Measurements from ENCODE around the gene EIF3L. TPM values are rescaled to one million over a fixed set of nuclear protein-coding genes. Genes with fewer than 3 reads are reported as not detected.

EIF3L gene
- total RNA-seq, result 325 and 326 TPM in 2 replicates

DNA sequence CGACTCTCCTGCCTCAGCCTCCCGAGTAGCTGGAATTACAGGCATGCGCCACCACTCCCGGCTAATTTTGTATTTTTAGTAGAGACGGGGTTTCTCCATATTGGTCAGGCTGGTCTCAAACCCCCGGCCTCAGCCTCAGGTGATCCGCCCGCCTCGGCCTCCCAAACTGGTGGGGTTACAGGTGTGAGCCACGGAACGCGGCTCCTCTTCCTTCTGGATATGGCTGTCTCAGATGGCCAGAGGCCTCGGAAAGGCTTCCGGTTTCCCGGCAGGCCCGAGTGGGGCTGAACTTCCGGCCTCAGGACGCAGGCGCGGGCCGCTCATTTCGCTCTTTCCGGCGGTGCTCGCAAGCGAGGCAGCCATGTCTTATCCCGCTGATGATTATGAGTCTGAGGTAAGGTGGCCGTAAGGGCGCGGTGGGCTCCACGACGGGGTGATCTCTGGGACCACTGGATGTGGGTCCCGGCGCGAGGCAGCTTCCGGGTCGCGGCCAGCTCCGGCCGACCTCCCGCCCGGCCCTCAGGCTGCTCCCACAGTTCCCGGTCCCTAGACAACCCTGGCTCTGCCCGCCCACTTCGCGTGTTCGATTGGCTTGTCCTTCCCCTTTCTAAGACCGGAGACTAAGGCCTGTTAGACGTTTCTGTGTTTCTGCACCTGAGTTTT, at the start of gene EIF3L:
Gene EIF3L (plus strand): TSS at position 331 of the 663 bp plus-strand sequence. CDS start 31 bp downstream, at position 362.

DNA sequence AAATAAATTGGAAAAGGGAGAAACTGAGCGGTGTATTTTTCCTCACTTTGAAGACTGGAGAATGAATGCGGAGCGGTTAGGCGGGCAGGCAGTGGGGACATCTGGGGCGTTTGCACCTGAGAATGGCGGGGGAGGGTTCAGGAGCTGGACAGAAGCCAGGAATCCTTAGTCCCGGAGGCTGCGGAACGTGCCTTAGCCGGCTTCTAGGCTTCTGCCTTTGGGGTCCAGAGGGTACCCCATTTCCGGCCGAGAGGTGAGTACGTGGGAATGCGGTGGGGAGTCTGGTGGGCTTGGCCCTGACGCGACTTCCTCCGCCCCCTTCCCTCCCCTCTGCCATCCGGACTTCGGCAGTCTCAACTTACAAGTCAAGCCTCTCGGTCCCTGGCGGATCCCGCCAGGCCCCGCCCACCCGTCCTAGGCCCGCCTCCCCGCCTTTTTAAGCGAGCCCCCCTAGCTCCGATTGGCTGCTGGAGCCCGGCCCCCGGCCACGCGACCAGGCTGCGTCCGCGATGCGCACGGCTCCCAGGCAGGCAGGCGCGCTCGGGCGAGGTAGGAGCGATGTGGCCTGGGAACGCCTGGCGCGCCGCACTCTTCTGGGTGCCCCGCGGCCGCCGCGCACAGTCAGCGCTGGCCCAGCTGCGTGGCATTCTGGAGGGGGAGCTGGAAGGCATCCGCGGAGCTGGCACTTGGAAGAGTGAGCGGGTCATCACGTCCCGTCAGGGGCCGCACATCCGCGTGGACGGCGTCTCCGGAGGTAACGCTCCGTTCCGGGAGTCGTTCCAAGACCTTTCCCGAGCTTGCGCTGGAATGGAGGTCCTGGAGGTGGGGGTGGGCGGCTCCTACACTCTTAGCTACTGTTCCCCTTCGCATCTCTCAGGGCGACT, 41.6 kb upstream of the EIF3L start, which contains the start of gene GCAT:
Gene GCAT (plus strand): TSS at position 525 of the 884 bp plus-strand sequence. CDS start 34 bp downstream, at position 559.

DNA sequence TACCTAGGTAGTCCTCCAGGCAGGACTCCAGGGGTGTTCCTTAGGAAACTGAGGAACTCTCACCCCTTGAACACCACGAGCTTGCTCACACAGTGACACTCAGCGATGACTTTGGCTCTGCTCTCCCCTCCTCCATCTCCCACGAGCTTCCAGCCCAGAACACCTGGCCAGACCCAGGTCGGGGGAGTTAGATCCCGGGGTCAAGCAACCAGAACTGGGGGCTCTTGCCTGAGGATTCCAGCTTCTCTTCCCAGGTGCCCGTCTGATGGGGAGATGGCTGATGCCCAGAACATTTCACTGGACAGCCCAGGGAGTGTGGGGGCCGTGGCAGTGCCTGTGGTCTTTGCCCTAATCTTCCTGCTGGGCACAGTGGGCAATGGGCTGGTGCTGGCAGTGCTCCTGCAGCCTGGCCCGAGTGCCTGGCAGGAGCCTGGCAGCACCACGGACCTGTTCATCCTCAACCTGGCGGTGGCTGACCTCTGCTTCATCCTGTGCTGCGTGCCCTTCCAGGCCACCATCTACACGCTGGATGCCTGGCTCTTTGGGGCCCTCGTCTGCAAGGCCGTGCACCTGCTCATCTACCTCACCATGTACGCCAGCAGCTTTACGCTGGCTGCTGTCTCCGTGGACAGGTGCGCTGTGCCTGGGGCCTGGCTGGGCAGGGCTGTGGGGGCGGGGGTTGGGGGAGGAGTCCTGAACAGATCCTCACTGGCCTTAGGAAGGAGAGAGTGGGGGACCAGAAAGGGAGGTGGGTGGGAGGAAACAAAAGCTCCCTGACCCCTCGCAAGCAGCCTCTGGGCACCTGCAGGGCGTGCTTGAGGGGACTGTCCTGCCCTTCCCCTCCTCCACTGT, 25.9 kb upstream of the EIF3L start, which contains the start of gene GALR3:
Gene GALR3 (plus strand): TSS at position 249 of the 852 bp plus-strand sequence. CDS start 25 bp downstream, at position 274.

DNA sequence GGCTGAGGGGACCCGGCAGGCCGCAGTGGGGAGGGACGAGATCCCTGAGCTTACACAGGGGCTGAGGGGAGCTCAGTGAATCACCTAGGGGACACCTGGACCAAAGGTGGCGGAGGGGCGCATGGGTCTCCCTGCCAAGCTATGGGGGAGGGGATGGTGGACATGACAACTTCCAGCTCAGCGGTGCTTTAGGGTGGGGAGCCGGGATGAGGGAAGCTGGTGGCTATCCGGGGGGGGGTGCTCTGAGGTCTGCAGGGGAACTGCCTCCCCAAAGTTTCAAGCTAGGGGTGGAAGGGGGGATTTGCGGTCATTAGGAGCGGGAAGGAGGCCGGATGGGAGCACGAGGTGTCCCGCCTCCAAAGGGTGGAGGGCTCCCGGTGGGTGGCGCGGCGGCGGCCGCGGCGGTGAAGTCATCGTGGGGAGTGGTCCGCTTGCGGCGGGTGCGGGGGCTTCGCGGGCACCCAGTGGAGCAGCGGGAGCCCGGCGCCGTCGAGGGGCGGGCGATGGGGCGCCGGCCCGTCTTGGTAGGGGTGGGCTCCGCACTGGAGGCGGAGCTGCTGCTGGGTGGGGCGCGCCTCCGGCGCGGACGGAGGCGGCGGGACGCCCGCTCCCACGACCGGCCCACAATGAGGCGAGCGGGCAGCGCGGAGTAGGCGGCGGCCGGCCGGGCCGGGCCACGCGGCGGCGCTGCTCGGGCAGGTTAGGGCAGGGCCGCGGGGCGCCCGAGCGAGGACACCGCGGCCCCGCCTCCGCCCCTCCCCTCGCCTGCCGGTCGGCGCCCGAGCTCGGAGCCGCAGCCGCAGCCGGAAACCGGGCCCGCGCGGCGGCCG, 56.5 kb downstream of the EIF3L start, which contains the start of gene MICALL1:
Gene MICALL1 (plus strand): TSS at position 764 of the 830 bp plus-strand sequence. CDS start 126 bp downstream, outside the sequence.

Other genes with a start within 250 kb of the EIF3L start
- 34.7 and 37.1 TPM in 2 replicates for gene GGA1, start 240.6 kb upstream of the EIF3L start, total RNA-seq
- 0.59 and 0.93 TPM in 2 replicates for gene SH3BP1, start 209.8 kb upstream of the EIF3L start, total RNA-seq
- gene PDXP, start 190.7 kb upstream of the EIF3L start, total RNA-seq, result 12.6 and 12.8 TPM in 2 replicates
- gene LGALS1, start 173.8 kb upstream of the EIF3L start, total RNA-seq, result 9,481 and 10,312 TPM in 2 replicates
- 48.0 and 60.5 TPM in 2 replicates for gene NOL12, start 163.1 kb upstream of the EIF3L start, total RNA-seq
- gene TRIOBP, start 152.4 kb upstream of the EIF3L start, total RNA-seq, result 160 and 164 TPM in 2 replicates
- gene GCAT, start 41.5 kb upstream of the EIF3L start, total RNA-seq, result 21.4 and 25.4 TPM in 2 replicates
- gene GALR3, start 26.0 kb upstream of the EIF3L start, total RNA-seq, result not detected in 2 replicates
- gene ANKRD54, start 5.1 kb upstream of the EIF3L start, total RNA-seq, result 53.6 and 56.5 TPM in 2 replicates
- gene MICALL1, start 56.9 kb downstream of the EIF3L start, total RNA-seq, result 58.0 and 62.5 TPM in 2 replicates
- 0.44 TPM in 1 of 2 replicates, not detected in the other for gene C22orf23, start 104.2 kb downstream of the EIF3L start, total RNA-seq
- gene POLR2F, start 104.3 kb downstream of the EIF3L start, total RNA-seq, result 107 and 108 TPM in 2 replicates
- not detected in 2 replicates for gene SOX10, start 135.1 kb downstream of the EIF3L start, total RNA-seq
- gene PICK1, start 208.0 kb downstream of the EIF3L start, total RNA-seq, result 12.8 and 17.2 TPM in 2 replicates
- not detected in 2 replicates for gene SLC16A8, start 234.8 kb downstream of the EIF3L start, total RNA-seq